ENCODE results near the gene MYO1E. TPM values are rescaled to one million over a fixed set of nuclear protein-coding genes. Genes with fewer than 3 reads are reported as not detected.

The MYO1E gene
- total RNA-seq, 4 donors from 2014 or later, result 245 to 380 (median 268) TPM

DNA sequence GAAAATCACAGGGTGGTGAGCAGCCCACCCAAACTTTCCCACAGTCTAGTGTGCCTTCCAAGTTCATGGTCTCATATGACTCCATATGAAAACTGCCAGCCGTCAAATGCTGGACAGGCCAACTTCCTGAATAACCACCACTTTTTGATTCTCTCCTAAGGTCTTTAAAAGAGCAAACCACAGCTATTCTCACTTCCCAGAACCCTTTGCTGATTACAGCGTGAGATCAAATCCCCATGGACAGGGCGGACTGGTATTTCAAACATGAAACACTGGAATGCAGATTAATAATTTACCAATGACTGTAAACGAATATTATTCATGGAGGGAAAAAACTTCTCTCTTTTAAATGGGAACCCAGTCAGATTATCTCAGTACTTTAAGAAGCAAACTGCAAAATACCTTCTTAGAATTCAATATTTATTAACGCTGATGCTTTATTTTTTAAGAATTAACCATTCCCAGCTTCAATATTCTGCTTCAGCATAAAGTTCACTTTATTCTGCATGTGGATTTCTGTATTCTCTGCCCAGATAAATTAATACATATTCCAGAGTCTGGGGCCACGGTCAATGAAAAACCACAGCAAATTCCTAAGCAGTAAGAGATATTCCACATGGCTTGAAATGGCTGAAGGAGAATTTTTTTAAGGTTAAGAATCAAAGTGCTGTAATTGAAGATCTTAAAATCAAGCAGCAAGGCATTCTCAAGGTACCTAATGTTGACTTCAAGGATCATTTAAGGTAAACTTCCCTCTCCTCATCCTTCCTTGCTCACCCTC is 42.9 kb downstream of the MYO1E start:
- no peaks in the 10 kb centered on the region for H3K9me3 ChIP-seq
- no peak overlapping the region for H3K4me3 ChIP-seq
- H3K27me3 ChIP-seq, result no peaks in the 10 kb centered on the region
- no peaks in the 10 kb centered on the region for H3K36me3 ChIP-seq
- H3K4me1 ChIP-seq, result peaks cover 0 to 24% (median 7%) of the 10 kb centered on the region in 4 donors
- H3K27ac ChIP-seq, result peak overlapping the region in 2 of 4 donors; percentile 6 to 32
- DNase-seq, result no peak
- TF ChIP-seq POLR2A (IDR thresholded peaks at IDR 0.05), result no peak
- TF ChIP-seq, protein P1, sequence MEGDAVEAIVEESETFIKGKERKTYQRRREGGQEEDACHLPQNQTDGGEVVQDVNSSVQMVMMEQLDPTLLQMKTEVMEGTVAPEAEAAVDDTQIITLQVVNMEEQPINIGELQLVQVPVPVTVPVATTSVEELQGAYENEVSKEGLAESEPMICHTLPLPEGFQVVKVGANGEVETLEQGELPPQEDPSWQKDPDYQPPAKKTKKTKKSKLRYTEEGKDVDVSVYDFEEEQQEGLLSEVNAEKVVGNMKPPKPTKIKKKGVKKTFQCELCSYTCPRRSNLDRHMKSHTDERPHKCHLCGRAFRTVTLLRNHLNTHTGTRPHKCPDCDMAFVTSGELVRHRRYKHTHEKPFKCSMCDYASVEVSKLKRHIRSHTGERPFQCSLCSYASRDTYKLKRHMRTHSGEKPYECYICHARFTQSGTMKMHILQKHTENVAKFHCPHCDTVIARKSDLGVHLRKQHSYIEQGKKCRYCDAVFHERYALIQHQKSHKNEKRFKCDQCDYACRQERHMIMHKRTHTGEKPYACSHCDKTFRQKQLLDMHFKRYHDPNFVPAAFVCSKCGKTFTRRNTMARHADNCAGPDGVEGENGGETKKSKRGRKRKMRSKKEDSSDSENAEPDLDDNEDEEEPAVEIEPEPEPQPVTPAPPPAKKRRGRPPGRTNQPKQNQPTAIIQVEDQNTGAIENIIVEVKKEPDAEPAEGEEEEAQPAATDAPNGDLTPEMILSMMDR (IDR thresholded peaks at IDR 0.05), result no peak

DNA sequence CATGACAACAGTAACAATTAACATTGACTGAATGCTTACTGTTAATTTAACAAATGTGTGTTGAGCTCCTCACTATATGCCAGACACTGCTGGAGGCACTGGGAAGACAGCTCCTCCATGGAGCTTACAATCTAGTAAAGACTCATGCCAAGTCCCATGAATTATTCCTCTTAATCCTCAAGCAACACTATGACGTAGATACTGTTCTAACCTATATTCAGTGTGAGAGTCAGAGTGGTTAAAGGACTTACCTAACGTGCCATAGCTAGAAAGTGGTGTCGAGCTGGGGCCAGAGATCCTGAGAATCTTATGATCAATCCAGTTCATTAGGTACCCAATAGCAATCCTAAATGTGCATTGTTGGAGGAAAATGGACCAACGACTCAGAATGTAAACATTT is 43.6 kb downstream of the MYO1E start:
- Histone ChIP-seq H3K27ac (peak overlapping the region in 2 of 4 donors; percentile 6 to 32), H3K27me3 (no peaks in the 10 kb centered on the region), H3K4me1 (peaks cover 0 to 24% (median 5%) of the 10 kb centered on the region in 4 donors), H3K4me3 (no peak overlapping the region), H3K36me3 (no peaks in the 10 kb centered on the region), H3K9me3 (no peaks in the 10 kb centered on the region)
- no peak for DNase-seq
- TF ChIP-seq POLR2A (IDR thresholded peaks at IDR 0.05), result no peak
- TF ChIP-seq, protein P1 (IDR thresholded peaks at IDR 0.05), result no peak

DNA sequence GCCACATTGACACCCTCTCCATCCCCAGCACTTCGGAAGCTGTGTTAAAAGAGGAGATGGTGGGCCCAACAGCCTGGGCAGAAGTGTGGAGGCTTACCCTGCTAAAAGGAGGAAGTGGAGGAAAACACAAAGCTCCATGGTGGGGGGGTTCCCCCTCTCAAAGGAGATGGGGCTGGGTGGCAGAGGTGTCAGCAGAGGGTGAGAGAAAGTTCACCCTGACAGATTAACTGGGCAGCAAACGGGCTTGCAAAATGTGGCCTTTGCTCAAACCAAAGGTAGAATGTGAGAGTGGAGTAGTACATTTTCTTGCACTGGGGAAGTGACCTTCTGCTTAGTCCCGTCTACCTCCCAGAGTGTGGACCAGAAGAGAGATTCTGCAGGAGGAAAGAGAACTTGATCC is 44.7 kb downstream of the MYO1E start:
- Histone ChIP-seq H3K4me3 (no peak overlapping the region), H3K27ac (peak overlapping the region in 1 of 4 donors; percentile 32), H3K4me1 (peaks cover 0 to 24% (median 4%) of the 10 kb centered on the region in 4 donors), H3K36me3 (no peaks in the 10 kb centered on the region), H3K9me3 (no peaks in the 10 kb centered on the region), H3K27me3 (no peaks in the 10 kb centered on the region)
- DNase-seq, result peak in 2 of 3 donors; percentile 73 to 76
- TF ChIP-seq POLR2A (IDR thresholded peaks at IDR 0.05), result no peak
- TF ChIP-seq, protein P1 (IDR thresholded peaks at IDR 0.05), result no peak

DNA sequence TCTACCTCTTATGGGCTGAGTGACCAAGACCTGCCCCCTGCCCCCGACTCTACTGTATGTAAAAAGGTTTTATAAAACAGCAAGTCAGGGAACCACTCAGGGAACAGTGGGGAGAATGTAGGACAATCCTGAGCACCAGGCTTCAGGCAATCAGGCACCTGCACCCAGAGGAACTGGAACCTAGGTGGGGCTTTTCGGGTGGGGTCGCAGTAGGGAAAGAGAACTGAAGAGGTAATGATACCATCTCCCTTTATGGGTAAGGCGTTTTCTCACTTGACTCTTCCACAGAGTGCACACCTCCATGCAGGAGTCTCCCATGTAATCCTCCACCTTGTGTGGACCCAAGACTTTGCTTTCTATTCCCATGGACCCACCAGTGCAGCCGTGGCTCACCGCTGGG is 45.8 kb downstream of the MYO1E start:
- Histone ChIP-seq H3K27me3 (no peaks in the 10 kb centered on the region), H3K9me3 (no peaks in the 10 kb centered on the region), H3K27ac (no peak overlapping the region), H3K4me3 (no peak overlapping the region), H3K4me1 (peaks cover 0 to 18% (median 3%) of the 10 kb centered on the region in 4 donors), H3K36me3 (no peaks in the 10 kb centered on the region)
- no peak for DNase-seq
- TF ChIP-seq, protein P1 (IDR thresholded peaks at IDR 0.05), result no peak
- no peak for TF ChIP-seq POLR2A (IDR thresholded peaks at IDR 0.05)

DNA sequence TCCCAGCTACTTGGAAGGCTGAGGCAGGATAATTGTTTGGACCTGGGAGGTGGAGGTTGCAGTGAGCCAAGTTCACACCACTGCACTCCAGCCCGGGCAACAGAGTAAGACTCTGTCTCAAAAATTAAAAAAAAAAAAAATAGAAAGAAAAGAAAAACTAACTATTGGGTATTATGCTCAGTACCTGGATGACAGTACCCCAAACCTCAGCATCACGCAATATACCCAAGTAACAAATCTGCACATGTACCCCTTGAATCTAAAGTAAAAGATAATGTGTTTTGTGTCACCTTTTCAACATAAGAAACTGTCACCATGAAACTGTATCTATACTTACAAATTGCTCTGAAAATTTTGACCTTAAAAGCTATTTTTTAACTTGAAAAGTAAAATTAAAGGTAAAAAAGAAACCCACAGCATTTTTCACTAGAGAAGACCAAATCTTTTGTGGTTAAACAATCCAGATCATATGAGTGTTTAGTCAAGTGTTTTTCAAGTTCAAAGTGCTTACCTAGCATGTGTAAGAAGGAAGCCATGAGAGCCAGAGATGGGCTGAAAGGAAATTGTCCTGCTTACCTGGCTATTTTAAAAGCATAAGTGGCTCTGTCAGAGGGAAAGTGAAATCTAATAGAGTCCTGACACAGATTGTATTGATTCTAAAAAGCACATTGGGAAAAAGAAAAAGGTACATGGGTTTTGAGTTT is 50.5 kb downstream of the MYO1E start:
- H3K4me3 ChIP-seq, result no peak overlapping the region
- no peaks in the 10 kb centered on the region for H3K4me1 ChIP-seq
- no peaks in the 10 kb centered on the region for H3K36me3 ChIP-seq
- no peak for TF ChIP-seq POLR2A (IDR thresholded peaks at IDR 0.05)
- TF ChIP-seq, protein P1 (IDR thresholded peaks at IDR 0.05), result no peak
- DNase-seq, result no peak
- H3K27me3 ChIP-seq, result no peaks in the 10 kb centered on the region
- H3K27ac ChIP-seq, result no peak overlapping the region
- H3K9me3 ChIP-seq, result no peaks in the 10 kb centered on the region
